ENCODE data around the gene BEND4.

BEND4 gene

GRCh38 chr4:42142591-42142990 lies 9.9 kb downstream of the BEND4 start:
- Mint-ChIP-seq H3K9me3 (no peaks in the 10 kb centered on the region), H3K27me3 (no peaks in the 10 kb centered on the region), H3K4me3 (no peak overlapping the region), H3K36me3 (peaks cover 17 to 23% of the 10 kb centered on the region in 2 donors), H3K27ac (no peak overlapping the region), H3K4me1 (peaks cover 4 to 5% of the 10 kb centered on the region in 2 donors)
- ATAC-seq (replicated peaks): no peak
- no peak for DNase-seq

GRCh38 chr4:42136371-42136770 lies 16.1 kb downstream of the BEND4 start:
- no peaks in the 10 kb centered on the region for H3K27me3 Mint-ChIP-seq
- ATAC-seq (replicated peaks) (no peak), DNase-seq (no peak)
- H3K4me1 Mint-ChIP-seq: peaks cover 8 to 15% of the 10 kb centered on the region in 2 donors
- H3K4me3 Mint-ChIP-seq: no peak overlapping the region
- no peak overlapping the region for H3K27ac Mint-ChIP-seq
- peaks cover 18 to 46% of the 10 kb centered on the region in 2 donors for H3K36me3 Mint-ChIP-seq
- H3K9me3 Mint-ChIP-seq: peaks cover 0 to 2% of the 10 kb centered on the region in 2 donors

GRCh38 chr4:42133006-42133405 lies 19.4 kb downstream of the BEND4 start:
- H3K4me1 Mint-ChIP-seq: peaks cover 15 to 24% of the 10 kb centered on the region in 2 donors
- no peaks in the 10 kb centered on the region for H3K27me3 Mint-ChIP-seq
- no peak overlapping the region for H3K27ac Mint-ChIP-seq
- ATAC-seq (replicated peaks): no peak
- DNase-seq: no peak
- no peak overlapping the region for H3K4me3 Mint-ChIP-seq
- H3K36me3 Mint-ChIP-seq: peaks cover 16 to 52% of the 10 kb centered on the region in 2 donors
- H3K9me3 Mint-ChIP-seq: peaks cover 0 to 3% of the 10 kb centered on the region in 2 donors

- Mint-ChIP-seq H3K36me3 (peaks cover 15 to 43% of the 10 kb centered on the region in 2 donors), H3K27ac (no peak overlapping the region), H3K27me3 (no peaks in the 10 kb centered on the region), H3K4me1 (peaks cover 17 to 24% of the 10 kb centered on the region in 2 donors), H3K4me3 (no peak overlapping the region), H3K9me3 (peaks cover 0 to 3% of the 10 kb centered on the region in 2 donors)
- DNase-seq (no peak), ATAC-seq (replicated peaks) (no peak)
Measured at GRCh38 chr4:42132099-42132498, 20.4 kb downstream of the BEND4 start.

GRCh38 chr4:42123071-42123644 lies 29.3 kb downstream of the BEND4 start:
- Mint-ChIP-seq H3K9me3 (no peaks in the 10 kb centered on the region), H3K36me3 (peaks cover 21 to 40% of the 10 kb centered on the region in 2 donors), H3K4me1 (peaks cover 2 to 12% of the 10 kb centered on the region in 2 donors), H3K27ac (no peak overlapping the region), H3K4me3 (no peak overlapping the region), H3K27me3 (no peaks in the 10 kb centered on the region)
- ATAC-seq (replicated peaks) (no peak), DNase-seq (no peak)

GRCh38 chr4:42122237-42122636 lies 30.2 kb downstream of the BEND4 start:
- Mint-ChIP-seq H3K27me3 (no peaks in the 10 kb centered on the region), H3K27ac (no peak overlapping the region), H3K9me3 (peaks cover 0 to 2% of the 10 kb centered on the region in 2 donors), H3K4me1 (peaks cover 0 to 4% of the 10 kb centered on the region in 2 donors), H3K36me3 (peaks cover 24 to 45% of the 10 kb centered on the region in 2 donors), H3K4me3 (no peak overlapping the region)
- no peak for DNase-seq
- ATAC-seq (replicated peaks): no peak

GRCh38 chr4:42119886-42120285 lies 32.6 kb downstream of the BEND4 start:
- H3K36me3 Mint-ChIP-seq: peaks cover 35 to 47% of the 10 kb centered on the region in 2 donors
- ATAC-seq (replicated peaks) (no peak), DNase-seq (no peak)
- H3K4me1 Mint-ChIP-seq: no peaks in the 10 kb centered on the region
- H3K27me3 Mint-ChIP-seq: no peaks in the 10 kb centered on the region
- peaks cover 0 to 2% of the 10 kb centered on the region in 2 donors for H3K9me3 Mint-ChIP-seq
- no peak overlapping the region for H3K4me3 Mint-ChIP-seq
- H3K27ac Mint-ChIP-seq: no peak overlapping the region

GRCh38 chr4:42112846-42113245 lies 39.6 kb downstream of the BEND4 start:
- Mint-ChIP-seq H3K9me3 (peaks cover 5 to 8% of the 10 kb centered on the region in 2 donors), H3K27ac (no peak overlapping the region), H3K4me3 (no peak overlapping the region), H3K27me3 (no peaks in the 10 kb centered on the region), H3K36me3 (peaks cover 40 to 52% of the 10 kb centered on the region in 2 donors), H3K4me1 (no peaks in the 10 kb centered on the region)
- DNase-seq: no peak
- ATAC-seq (replicated peaks): no peak

GRCh38 chr4:42104521-42104920 lies 47.9 kb downstream of the BEND4 start:
- Mint-ChIP-seq H3K4me1 (no peaks in the 10 kb centered on the region), H3K4me3 (no peak overlapping the region), H3K27me3 (no peaks in the 10 kb centered on the region), H3K27ac (no peak overlapping the region), H3K9me3 (peaks cover 5 to 6% of the 10 kb centered on the region in 2 donors), H3K36me3 (peaks cover 21 to 31% of the 10 kb centered on the region in 2 donors)
- ATAC-seq (replicated peaks) (no peak), DNase-seq (no peak)

- no peak for DNase-seq
- H3K36me3 Mint-ChIP-seq: peaks cover 14 to 26% of the 10 kb centered on the region in 2 donors
- no peak for ATAC-seq (replicated peaks)
- H3K4me3 Mint-ChIP-seq: no peak overlapping the region
- no peak overlapping the region for H3K27ac Mint-ChIP-seq
- H3K4me1 Mint-ChIP-seq: no peaks in the 10 kb centered on the region
- H3K27me3 Mint-ChIP-seq: no peaks in the 10 kb centered on the region
- peaks cover 0 to 3% of the 10 kb centered on the region in 2 donors for H3K9me3 Mint-ChIP-seq
Measured at GRCh38 chr4:42101446-42101975, 50.9 kb downstream of the BEND4 start.

- Mint-ChIP-seq H3K36me3 (peaks cover 21 to 25% of the 10 kb centered on the region in 2 donors), H3K27ac (peak overlapping the region; percentile 56), H3K27me3 (no peaks in the 10 kb centered on the region), H3K4me3 (no peak overlapping the region), H3K9me3 (no peaks in the 10 kb centered on the region), H3K4me1 (peaks cover 0 to 1% of the 10 kb centered on the region in 2 donors)
- ATAC-seq (replicated peaks) (no peak), DNase-seq (no peak)
Measured at GRCh38 chr4:42088386-42088785, 64.1 kb downstream of the BEND4 start.

- peaks cover 27 to 32% of the 10 kb centered on the region in 2 donors for H3K36me3 Mint-ChIP-seq
- H3K4me3 Mint-ChIP-seq: no peak overlapping the region
- no peak overlapping the region for H3K27ac Mint-ChIP-seq
- no peaks in the 10 kb centered on the region for H3K9me3 Mint-ChIP-seq
- H3K27me3 Mint-ChIP-seq: no peaks in the 10 kb centered on the region
- DNase-seq (no peak), ATAC-seq (replicated peaks) (no peak)
- peaks cover 0 to 1% of the 10 kb centered on the region in 2 donors for H3K4me1 Mint-ChIP-seq
Measured at GRCh38 chr4:42083816-42084215, 68.6 kb downstream of the BEND4 start.

- H3K27me3 Mint-ChIP-seq: no peaks in the 10 kb centered on the region
- no peak overlapping the region for H3K27ac Mint-ChIP-seq
- H3K36me3 Mint-ChIP-seq: peaks cover 14 to 23% of the 10 kb centered on the region in 2 donors
- ATAC-seq (replicated peaks) (peak in 1 of 2 donors; percentile 56), DNase-seq (no peak)
- H3K9me3 Mint-ChIP-seq: no peaks in the 10 kb centered on the region
- no peak overlapping the region for H3K4me3 Mint-ChIP-seq
- peaks cover 1 to 5% of the 10 kb centered on the region in 2 donors for H3K4me1 Mint-ChIP-seq
Measured at GRCh38 chr4:42080306-42080705, 72.1 kb downstream of the BEND4 start.

- peak; percentile 85 to 95 for ATAC-seq (replicated peaks)
- Mint-ChIP-seq H3K27me3 (no peaks in the 10 kb centered on the region), H3K4me1 (peaks cover 1 to 5% of the 10 kb centered on the region in 2 donors), H3K27ac (no peak overlapping the region), H3K4me3 (no peak overlapping the region), H3K9me3 (no peaks in the 10 kb centered on the region), H3K36me3 (peaks cover 11 to 19% of the 10 kb centered on the region in 2 donors)
- no peak for DNase-seq
Measured at GRCh38 chr4:42078184-42078801, 74.2 kb downstream of the BEND4 start.

GRCh38 chr4:42074294-42074693 lies 78.2 kb downstream of the BEND4 start:
- Mint-ChIP-seq H3K36me3 (peaks cover 15 to 31% of the 10 kb centered on the region in 2 donors), H3K27me3 (no peaks in the 10 kb centered on the region)
- no peak for ATAC-seq (replicated peaks)

More at GRCh38 chr4:42074294-42074693, 78.2 kb downstream of the BEND4 start:
- Mint-ChIP-seq H3K4me1 (peaks cover 1 to 5% of the 10 kb centered on the region in 2 donors), H3K4me3 (no peak overlapping the region), H3K27ac (no peak overlapping the region), H3K9me3 (no peaks in the 10 kb centered on the region)
- no peak for DNase-seq
